ENCODE results near the gene SEMA3C.

SEMA3C gene

DNA sequence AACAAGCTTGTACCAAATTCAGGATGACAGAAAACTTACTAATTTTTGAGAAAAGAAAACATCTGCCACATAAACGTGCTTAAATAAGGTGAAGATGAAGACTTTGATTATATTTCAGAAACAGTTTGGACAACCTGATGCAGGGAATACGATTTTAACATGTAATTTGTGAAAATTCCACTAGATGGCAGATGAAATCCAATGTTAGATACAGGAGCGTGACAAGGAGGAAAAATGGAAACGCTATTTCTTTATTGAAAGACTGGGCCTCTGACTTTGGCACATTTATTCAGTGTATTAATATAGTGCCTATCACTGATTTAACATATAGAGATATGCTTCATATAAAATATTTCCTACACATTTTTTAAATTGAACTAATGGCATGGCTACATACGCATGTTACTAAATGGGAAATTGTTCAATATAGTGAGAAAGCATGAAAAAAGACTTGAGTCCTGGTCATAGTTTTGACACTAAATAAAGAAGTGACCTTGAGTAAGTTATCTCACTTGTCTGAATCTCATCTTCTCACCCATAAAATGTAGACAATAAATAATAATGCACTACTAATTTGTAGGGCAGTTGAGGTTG, 219.7 kb downstream of the SEMA3C start:
- Histone ChIP-seq H3K4me3 (ENCODE audit: low read depth, low read length) (no peak overlapping the region), H3K36me3 (ENCODE audit: control insufficient read depth in 2 of 2, insufficient read depth in 1 of 2, low read length in 2 of 2) (no peaks in the 10 kb centered on the region), H3K4me1 (ENCODE audit: control insufficient read depth, insufficient read depth, low read length) (peaks cover 8% of the 10 kb centered on the region), H3K27ac (ENCODE audit: extremely low read depth, low read depth, low read length) (no peak overlapping the region), H3K9me3 (ENCODE audit: control insufficient read depth, insufficient read depth, low read depth, low read length) (no peaks in the 10 kb centered on the region)
- ChIA-PET POLR2A (no interaction called here), CTCF (interaction anchor here (0.6 to 1.9 kb wide), 12 partner anchors 10 to 780 kb away, joined by 3 to 6 read pairs (median 3); no protein-coding TSS in a partner anchor)
- peak; percentile 82 for TF ChIP-seq ZNF654 (tag by site-specific recombination; IDR thresholded peaks at IDR 0.05; ENCODE audit: low read depth)
- TF ChIP-seq, protein P1, sequence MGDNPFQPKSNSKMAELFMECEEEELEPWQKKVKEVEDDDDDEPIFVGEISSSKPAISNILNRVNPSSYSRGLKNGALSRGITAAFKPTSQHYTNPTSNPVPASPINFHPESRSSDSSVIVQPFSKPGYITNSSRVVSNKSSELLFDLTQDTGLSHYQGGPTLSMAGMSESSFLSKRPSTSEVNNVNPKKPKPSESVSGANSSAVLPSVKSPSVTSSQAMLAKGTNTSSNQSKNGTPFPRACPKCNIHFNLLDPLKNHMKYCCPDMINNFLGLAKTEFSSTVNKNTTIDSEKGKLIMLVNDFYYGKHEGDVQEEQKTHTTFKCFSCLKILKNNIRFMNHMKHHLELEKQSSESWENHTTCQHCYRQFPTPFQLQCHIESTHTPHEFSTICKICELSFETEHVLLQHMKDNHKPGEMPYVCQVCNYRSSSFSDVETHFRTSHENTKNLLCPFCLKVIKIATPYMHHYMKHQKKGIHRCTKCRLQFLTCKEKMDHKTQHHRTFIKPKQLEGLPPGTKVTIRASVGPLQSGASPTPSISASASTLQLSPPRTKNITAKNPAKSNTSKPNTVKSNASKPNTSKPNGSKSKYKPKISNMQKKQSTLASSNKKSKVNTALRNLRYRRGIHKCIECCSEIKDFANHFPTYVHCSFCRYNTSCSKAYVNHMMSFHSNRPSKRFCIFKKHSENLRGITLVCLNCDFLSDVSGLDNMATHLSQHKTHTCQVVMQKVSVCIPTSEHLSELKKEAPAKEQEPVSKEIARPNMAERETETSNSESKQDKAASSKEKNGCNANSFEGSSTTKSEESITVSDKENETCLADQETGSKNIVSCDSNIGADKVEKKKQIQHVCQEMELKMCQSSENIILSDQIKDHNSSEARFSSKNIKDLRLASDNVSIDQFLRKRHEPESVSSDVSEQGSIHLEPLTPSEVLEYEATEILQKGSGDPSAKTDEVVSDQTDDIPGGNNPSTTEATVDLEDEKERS (tag by site-specific recombination; IDR thresholded peaks at IDR 0.05): no peak
- TF ChIP-seq KLF10 (tag by site-specific recombination; IDR thresholded peaks at IDR 0.05): 0 out of 2 replicates have a peak, but pooled peaks have one; percentile 22
